IMR-90 (cell line): ENCODE data around the gene SEZ6L. TPM values are rescaled to one million over a fixed set of nuclear protein-coding genes. Genes with fewer than 3 reads are reported as not detected.

ENCODE experiments used
- ATAC-seq: fragments of 200-7000 bp; cut with Tn5 transposase; 2 replicates; pipeline ENCODE4 v1.9.1; 2020; ENCODE audit warnings: low read depth, mild to moderate bottlenecking, moderate library complexity
- BruUV-seq: library from RNA; stranded (reverse); fragments of 400-500 nt; replicated peaks from 2 replicates; lab custom pipeline; 2021; lab: Mats Ljungman, UMichigan
- CTCF ChIA-PET: fragments of 300-600 bp; formaldehyde crosslinking; extraction: SDS; loops from one replicate; lab custom pipeline; 2021; ENCODE audit warnings: antibody characterized with exemption; lab: Yijun Ruan, JAX
- POLR2A ChIA-PET: fragments of 300-600 bp; sonication (Branson Sonifier 250); formaldehyde crosslinking; loops from one replicate; lab custom pipeline; 2022; ENCODE audit warnings: antibody characterized with exemption; ENCODE audit not compliant: unreplicated experiment; lab: Charles Lee
- DNase-seq: peaks from one replicate; pipeline ENCODE4 v3.0.0; 2013
- H2AFZ ChIP-seq: replicated peaks from 2 replicates; pipeline ENCODE3; 2013; ENCODE audit warnings: low read length, mild to moderate bottlenecking; ENCODE audit not compliant: poor library complexity
- H2AK5ac ChIP-seq: 2 replicates; pipeline ENCODE4 v1.6.1; 2013; ENCODE audit warnings: low read depth, low read length, inconsistent platforms
- H2AK9ac ChIP-seq: replicated peaks from 2 replicates; pipeline ENCODE3; 2013; ENCODE audit warnings: mild to moderate bottlenecking, low read depth, low read length, moderate library complexity; ENCODE audit not compliant: poor library complexity
- H2BK120ac ChIP-seq: 2 replicates; pipeline ENCODE4 v1.6.1; 2013; ENCODE audit warnings: low read depth, low read length, inconsistent platforms
- H2BK15ac ChIP-seq: 3 replicates; pipeline ENCODE4 v1.6.1; 2013; ENCODE audit warnings: low read depth, low read length, inconsistent platforms
- H2BK20ac ChIP-seq: 2 replicates; pipeline ENCODE4 v1.6.1; 2013; ENCODE audit warnings: low read depth, mild to moderate bottlenecking, inconsistent platforms, low read length, moderate library complexity
- H2BK5ac ChIP-seq: 2 replicates; pipeline ENCODE4 v1.6.1; 2013; ENCODE audit warnings: mild to moderate bottlenecking, low read depth, low read length, inconsistent platforms; ENCODE audit not compliant: poor library complexity, severe bottlenecking
- H3K14ac ChIP-seq: replicated peaks from 2 replicates; pipeline ENCODE4 v1.6.1; 2013; ENCODE audit warnings: low read depth, low read length, inconsistent platforms
- H3K18ac ChIP-seq: 2 replicates; pipeline ENCODE4 v1.6.1; 2013; ENCODE audit warnings: low read depth, low read length, control low read depth
- H3K23ac ChIP-seq: 2 replicates; pipeline ENCODE4 v1.6.1; 2013; ENCODE audit warnings: low read depth, low read length, inconsistent platforms
- H3K27ac ChIP-seq: 2 replicates; pipeline ENCODE4 v1.5.1; 2013; ENCODE audit warnings: mild to moderate bottlenecking, control low read depth, low read length; ENCODE audit not compliant: insufficient read depth
- H3K27me3 ChIP-seq: 2 replicates; pipeline ENCODE4 v1.6.1; 2013; ENCODE audit warnings: low read length; ENCODE audit not compliant: control insufficient read depth, insufficient read depth
- H3K36me3 ChIP-seq: 2 replicates; pipeline ENCODE4 v1.6.1; 2013; ENCODE audit warnings: low read length, mixed read lengths; ENCODE audit not compliant: control insufficient read depth, insufficient read depth
- H3K4ac ChIP-seq: 2 replicates; pipeline ENCODE4 v1.6.1; 2013; ENCODE audit warnings: low read depth, low read length, inconsistent platforms
- H3K4me1 ChIP-seq: 2 replicates; pipeline ENCODE4 v1.6.1; 2013; ENCODE audit warnings: low read length, mixed read lengths; ENCODE audit not compliant: control insufficient read depth, insufficient read depth
- H3K4me2 ChIP-seq: 2 replicates; pipeline ENCODE4 v1.6.1; 2013; ENCODE audit warnings: low read depth, mild to moderate bottlenecking, control low read depth, low read length, moderate library complexity
- H3K4me3 ChIP-seq: 2 replicates; pipeline ENCODE4 v1.5.1; 2013; ENCODE audit warnings: low read depth, mild to moderate bottlenecking, control low read depth, low read length, moderate library complexity; ENCODE audit not compliant: insufficient read depth
- H3K56ac ChIP-seq: 2 replicates; pipeline ENCODE4 v1.6.1; 2013; ENCODE audit warnings: low read length, inconsistent platforms; ENCODE audit not compliant: insufficient read depth; ENCODE audit errors: extremely low read depth
- H3K79me1 ChIP-seq, 2 experiments: 2 replicates each; pipeline ENCODE4 v1.6.1; 2013; ENCODE audit warnings: low read length in 2 of 2, inconsistent platforms in 1 of 2, low read depth in 1 of 2
- H3K9ac ChIP-seq: 2 replicates; pipeline ENCODE4 v1.6.1; 2013; ENCODE audit warnings: low read depth, low read length, control low read depth
- H3K9me1 ChIP-seq: 2 replicates; pipeline ENCODE4 v1.6.1; 2013; ENCODE audit warnings: low read length, inconsistent platforms; ENCODE audit not compliant: insufficient read depth
- H3K9me3 ChIP-seq: 2 replicates; pipeline ENCODE4 v1.6.1; 2013; ENCODE audit warnings: low read length; ENCODE audit not compliant: control insufficient read depth, insufficient read depth
- H4K20me1 ChIP-seq: 2 replicates; pipeline ENCODE4 v1.6.1; 2013; ENCODE audit warnings: low read length, inconsistent platforms; ENCODE audit not compliant: insufficient read depth
- H4K5ac ChIP-seq: 2 replicates; pipeline ENCODE4 v1.6.1; 2013; ENCODE audit warnings: mild to moderate bottlenecking, low read depth, low read length, control low read depth
- H4K8ac ChIP-seq, 2 experiments: 2 replicates each; pipeline ENCODE4 v1.6.1; 2013; ENCODE audit warnings: low read depth in 2 of 2, low read length in 2 of 2, control low read depth in 1 of 2, inconsistent platforms in 1 of 2
- H4K91ac ChIP-seq: 2 replicates; pipeline ENCODE4 v1.6.1; 2013; ENCODE audit warnings: low read depth, low read length, inconsistent platforms; ENCODE audit not compliant: insufficient read depth
- CTCF ChIP-seq: conservative IDR thresholded peaks from 2 replicates; pipeline ENCODE4 v1.5.1; 2012; ENCODE audit warnings: mild to moderate bottlenecking, low read depth, low read length, improper control_type of control experiment
- NFE2L2 ChIP-seq: fragments of 150-350 bp; IDR thresholded peaks from 2 replicates; pipeline ENCODE4 v1.6.1; 2016; ENCODE audit warnings: low read depth, mild to moderate bottlenecking, low read length
- WGBS, 2 experiments: methylation state at CpG; one replicate each; pipeline versions ENCODE4 v1.1.5 to v1.1.7; 2013; ENCODE audit warnings: missing lambda C conversion rate in 2 of 2; ENCODE audit not compliant: insufficient read length in 1 of 2; ENCODE audit errors: extremely low coverage in 2 of 2; 5-methylcytosine and 5-hydroxymethylcytosine counted together
- dilution Hi-C: fragments of 300-500 bp; cut with HindIII; formaldehyde crosslinking; loops from one replicate; pipeline ENCODE4 v1.14.3; 2018; ENCODE audit warnings: low sequenced_read_pairs; ENCODE audit not compliant: unreplicated experiment
- in situ Hi-C: fragments of 300-500 bp; cut with MboI; formaldehyde crosslinking; loops from 3 replicates; pipeline ENCODE4 v1.14.3; 2019; ENCODE audit warnings: low sequenced_read_pairs, inconsistent platforms, mixed read lengths
- intact Hi-C: fragments of 100-400 bp; cut with micrococcal nuclease; formaldehyde crosslinking; loops from 2 replicates; pipeline ENCODE4 v1.10.0; 2022
- polyA plus RNA-seq, 3 experiments: library from polyadenylated mRNA; depleted of rRNA; stranded (reverse); fragments of >200 nt; gene quantifications; 2 replicates each; pipeline ENCODE4 v1.2.3, GENCODE V29; 2012; ENCODE audit warnings: low replicate concordance in 1 of 3
- total RNA-seq: library from RNA; depleted of rRNA; stranded (reverse); fragments of >200 nt; gene quantifications from 2 replicates; pipeline ENCODE4 v1.2.3, GENCODE V29; 2012

SEZ6L gene
- total and polyA plus RNA-seq, 2 of the 4 experiments (the other 2 are of a cell fraction), result not detected

- Histone ChIP-seq H3K4me1 (no peaks in the 10 kb centered on the region), H4K20me1 (no peaks in the 10 kb centered on the region), H2AK5ac (no peak overlapping the region), H4K5ac (no peak overlapping the region), H2BK20ac (no peak overlapping the region), H4K91ac (no peak overlapping the region), H3K4me3 (no peak overlapping the region), H2BK5ac (no peak overlapping the region), H3K18ac (no peak overlapping the region), H3K79me1 (no peaks in the 10 kb centered on the region), H3K56ac (no peak overlapping the region), H2AK9ac (no peak overlapping the region), H3K9ac (no peak overlapping the region), H4K8ac (no peak overlapping the region), H3K27me3 (no peaks in the 10 kb centered on the region), H3K9me1 (no peaks in the 10 kb centered on the region), H3K36me3 (no peaks in the 10 kb centered on the region), H3K23ac (no peak overlapping the region), H3K4me2 (no peak overlapping the region), H2BK15ac (no peak overlapping the region), H2BK120ac (no peak overlapping the region), H3K9me3 (peaks cover 2% of the 10 kb centered on the region; the same call in 1 of the 2 replicates), H2AFZ (no peak overlapping the region), H3K4ac (no peak overlapping the region), H3K27ac (no peak overlapping the region), H3K14ac (no peak overlapping the region)
- WGBS, 2 experiments, result no CpG with 5 or more reads among the region's 4 CpGs
- dilution Hi-C loops (no loop called here), in situ Hi-C loops (no loop called here), intact Hi-C loops (no loop called here)
- CTCF ChIA-PET, result interaction anchor here (1.1 kb wide), 1 partner anchor 9 kb away, joined by 3 read pairs; no protein-coding TSS in a partner anchor
- POLR2A ChIA-PET, result no interaction called here
- DNase-seq (no peak), ATAC-seq (no peak)
- no TSS peak for BruUV-seq
- TF ChIP-seq CTCF (no peak), NFE2L2 (no peak)
Measured at GRCh38 chr22:26162926-26163325, 6.3 kb upstream of the SEZ6L start.
